ENCODE data around the gene SELENON. TPM values are rescaled to one million over a fixed set of nuclear protein-coding genes. Genes with fewer than 3 reads are reported as not detected.

SELENON gene
- total and polyA plus RNA-seq, 9 of the 15 experiments (the other 6 are each of a cell fraction or from before 2014, with no cell fraction given) = 0.43 to 26.7 (median 7.0) TPM

DNA sequence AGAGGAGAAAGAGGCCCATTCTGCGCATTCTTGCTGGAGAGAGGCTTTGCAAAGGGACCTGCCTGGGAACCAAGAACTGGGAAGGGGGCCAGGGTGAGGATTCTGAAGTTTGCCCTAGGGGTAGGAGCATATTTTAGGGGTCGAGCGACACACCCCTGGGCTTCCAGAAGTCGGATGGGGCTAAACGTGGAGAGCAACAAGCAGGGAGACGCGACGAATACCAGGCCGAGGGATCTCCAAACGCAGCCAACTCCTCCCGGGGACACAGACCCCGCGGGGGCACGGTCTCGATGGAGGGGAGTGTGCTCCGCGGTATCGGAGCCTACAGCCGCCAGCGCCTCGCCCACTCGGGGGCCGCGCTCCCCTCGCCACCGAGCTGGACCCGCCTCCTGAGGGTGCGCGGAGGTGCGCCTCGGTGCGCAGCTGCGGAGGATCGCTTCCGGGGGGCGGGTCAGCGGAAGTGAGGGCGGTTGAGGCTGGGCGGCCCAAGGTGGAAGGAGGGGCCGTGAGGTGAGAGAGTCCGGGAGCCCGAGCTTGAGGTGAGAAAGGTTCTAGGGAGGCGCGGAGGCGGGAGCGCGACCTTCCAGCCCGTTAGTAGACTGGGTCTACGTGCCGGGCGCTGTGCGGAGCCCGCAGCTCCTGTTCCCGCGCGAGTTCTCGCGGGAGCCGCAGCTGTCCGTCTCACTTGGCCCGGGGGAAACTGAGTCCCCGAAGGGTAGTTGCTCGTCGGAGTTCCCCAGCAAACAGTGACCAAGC is 19.7 kb downstream of the SELENON start, which contains the start of gene MTFR1L (continued):
- TF ChIP-seq DMBX1 (CRISPR knock-in tag; IDR thresholded peaks at IDR 0.05; ENCODE audit: borderline replicate concordance) (peak; percentile 9; the same call in 1 of the 2 replicates), CUX1 (CRISPR knock-in tag; IDR thresholded peaks at IDR 0.05) (no peak), DPF2 (IDR thresholded peaks at IDR 0.05) (peak; percentile 50), EWSR1 (IDR thresholded peaks at IDR 0.05; ENCODE audit: borderline replicate concordance, low read depth, partially characterized antibody) (no peak), CTCFL (IDR thresholded peaks at IDR 0.05; ENCODE audit: borderline replicate concordance, insufficient read depth, low read depth, low read length, poor library complexity, severe bottlenecking) (no peak), ZNF785 (CRISPR knock-in tag; IDR thresholded peaks at IDR 0.05) (no peak), WHSC1 (IDR thresholded peaks at IDR 0.05; ENCODE audit: low read length) (no peak), ZNF175 (CRISPR knock-in tag; IDR thresholded peaks at IDR 0.05; ENCODE audit: low read depth) (no peak), SMARCC2 (IDR thresholded peaks at IDR 0.05; ENCODE audit: low read depth) (no peak), RBM25 (IDR thresholded peaks at IDR 0.05; ENCODE audit: low read depth, low read length, severe bottlenecking) (no peak), NRF1 (conservative IDR thresholded peaks at IDR 0.05 in 1 of 2, IDR thresholded peaks at IDR 0.05 in 1 of 2) (peak; percentile 96 to 97), JUN (IDR thresholded peaks at IDR 0.05; ENCODE audit: borderline replicate concordance, low read depth, low read length) (0 out of 2 replicates have a peak, but pooled peaks have one; percentile 18), JUN (CRISPR knock-in tag; IDR thresholded peaks at IDR 0.05; ENCODE audit: borderline replicate concordance) (peak; percentile 94; the same call in 1 of the 2 replicates), PYGO2 (tag; IDR thresholded peaks at IDR 0.05) (no peak)
- TF ChIP-seq, protein P1, sequence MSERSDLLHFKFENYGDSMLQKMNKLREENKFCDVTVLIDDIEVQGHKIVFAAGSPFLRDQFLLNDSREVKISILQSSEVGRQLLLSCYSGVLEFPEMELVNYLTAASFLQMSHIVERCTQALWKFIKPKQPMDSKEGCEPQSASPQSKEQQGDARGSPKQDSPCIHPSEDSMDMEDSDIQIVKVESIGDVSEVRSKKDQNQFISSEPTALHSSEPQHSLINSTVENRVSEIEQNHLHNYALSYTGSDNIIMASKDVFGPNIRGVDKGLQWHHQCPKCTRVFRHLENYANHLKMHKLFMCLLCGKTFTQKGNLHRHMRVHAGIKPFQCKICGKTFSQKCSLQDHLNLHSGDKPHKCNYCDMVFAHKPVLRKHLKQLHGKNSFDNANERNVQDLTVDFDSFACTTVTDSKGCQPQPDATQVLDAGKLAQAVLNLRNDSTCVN (CRISPR knock-in tag; IDR thresholded peaks at IDR 0.05) = no peak

Measured in K562 (cell line).